IMR-90 (cell line): Measurements from ENCODE around the gene SYNGR4. TPM values are rescaled to one million over a fixed set of nuclear protein-coding genes. Genes with fewer than 3 reads are reported as not detected.
A peak's percentile ranks its signal among the peaks of the same experiment; 100 is the strongest.

Experiments used
- ATAC-seq: fragments of 200-7000 bp; cut with Tn5 transposase; 2 replicates; pipeline ENCODE4 v1.9.1; 2020; ENCODE audit warnings: low read depth, mild to moderate bottlenecking, moderate library complexity
- BruUV-seq: library from RNA; stranded (reverse); fragments of 400-500 nt; replicated peaks from 2 replicates; lab custom pipeline; 2021; lab: Mats Ljungman, UMichigan
- CTCF ChIA-PET: fragments of 300-600 bp; formaldehyde crosslinking; extraction: SDS; loops from one replicate; lab custom pipeline; 2021; ENCODE audit warnings: antibody characterized with exemption; lab: Yijun Ruan, JAX
- POLR2A ChIA-PET: fragments of 300-600 bp; sonication (Branson Sonifier 250); formaldehyde crosslinking; loops from one replicate; lab custom pipeline; 2022; ENCODE audit warnings: antibody characterized with exemption; ENCODE audit not compliant: unreplicated experiment; lab: Charles Lee
- DNase-seq: peaks from one replicate; pipeline ENCODE4 v3.0.0; 2013
- H2AFZ ChIP-seq: replicated peaks from 2 replicates; pipeline ENCODE3; 2013; ENCODE audit warnings: low read length, mild to moderate bottlenecking; ENCODE audit not compliant: poor library complexity
- H2AK5ac ChIP-seq: 2 replicates; pipeline ENCODE4 v1.6.1; 2013; ENCODE audit warnings: low read depth, low read length, inconsistent platforms
- H2AK9ac ChIP-seq: replicated peaks from 2 replicates; pipeline ENCODE3; 2013; ENCODE audit warnings: mild to moderate bottlenecking, low read depth, low read length, moderate library complexity; ENCODE audit not compliant: poor library complexity
- H2BK120ac ChIP-seq: 2 replicates; pipeline ENCODE4 v1.6.1; 2013; ENCODE audit warnings: low read depth, low read length, inconsistent platforms
- H2BK15ac ChIP-seq: 3 replicates; pipeline ENCODE4 v1.6.1; 2013; ENCODE audit warnings: low read depth, low read length, inconsistent platforms
- H2BK20ac ChIP-seq: 2 replicates; pipeline ENCODE4 v1.6.1; 2013; ENCODE audit warnings: low read depth, mild to moderate bottlenecking, inconsistent platforms, low read length, moderate library complexity
- H2BK5ac ChIP-seq: 2 replicates; pipeline ENCODE4 v1.6.1; 2013; ENCODE audit warnings: mild to moderate bottlenecking, low read depth, low read length, inconsistent platforms; ENCODE audit not compliant: poor library complexity, severe bottlenecking
- H3K14ac ChIP-seq: replicated peaks from 2 replicates; pipeline ENCODE4 v1.6.1; 2013; ENCODE audit warnings: low read depth, low read length, inconsistent platforms
- H3K18ac ChIP-seq: 2 replicates; pipeline ENCODE4 v1.6.1; 2013; ENCODE audit warnings: low read depth, low read length, control low read depth
- H3K23ac ChIP-seq: 2 replicates; pipeline ENCODE4 v1.6.1; 2013; ENCODE audit warnings: low read depth, low read length, inconsistent platforms
- H3K27ac ChIP-seq: 2 replicates; pipeline ENCODE4 v1.5.1; 2013; ENCODE audit warnings: mild to moderate bottlenecking, control low read depth, low read length; ENCODE audit not compliant: insufficient read depth
- H3K27me3 ChIP-seq: 2 replicates; pipeline ENCODE4 v1.6.1; 2013; ENCODE audit warnings: low read length; ENCODE audit not compliant: control insufficient read depth, insufficient read depth
- H3K36me3 ChIP-seq: 2 replicates; pipeline ENCODE4 v1.6.1; 2013; ENCODE audit warnings: low read length, mixed read lengths; ENCODE audit not compliant: control insufficient read depth, insufficient read depth
- H3K4ac ChIP-seq: 2 replicates; pipeline ENCODE4 v1.6.1; 2013; ENCODE audit warnings: low read depth, low read length, inconsistent platforms
- H3K4me1 ChIP-seq: 2 replicates; pipeline ENCODE4 v1.6.1; 2013; ENCODE audit warnings: low read length, mixed read lengths; ENCODE audit not compliant: control insufficient read depth, insufficient read depth
- H3K4me2 ChIP-seq: 2 replicates; pipeline ENCODE4 v1.6.1; 2013; ENCODE audit warnings: low read depth, mild to moderate bottlenecking, control low read depth, low read length, moderate library complexity
- H3K4me3 ChIP-seq: 2 replicates; pipeline ENCODE4 v1.5.1; 2013; ENCODE audit warnings: low read depth, mild to moderate bottlenecking, control low read depth, low read length, moderate library complexity; ENCODE audit not compliant: insufficient read depth
- H3K56ac ChIP-seq: 2 replicates; pipeline ENCODE4 v1.6.1; 2013; ENCODE audit warnings: low read length, inconsistent platforms; ENCODE audit not compliant: insufficient read depth; ENCODE audit errors: extremely low read depth
- H3K79me1 ChIP-seq, 2 experiments: 2 replicates each; pipeline ENCODE4 v1.6.1; 2013; ENCODE audit warnings: low read length in 2 of 2, inconsistent platforms in 1 of 2, low read depth in 1 of 2
- H3K9ac ChIP-seq: 2 replicates; pipeline ENCODE4 v1.6.1; 2013; ENCODE audit warnings: low read depth, low read length, control low read depth
- H3K9me1 ChIP-seq: 2 replicates; pipeline ENCODE4 v1.6.1; 2013; ENCODE audit warnings: low read length, inconsistent platforms; ENCODE audit not compliant: insufficient read depth
- H3K9me3 ChIP-seq: 2 replicates; pipeline ENCODE4 v1.6.1; 2013; ENCODE audit warnings: low read length; ENCODE audit not compliant: control insufficient read depth, insufficient read depth
- H4K20me1 ChIP-seq: 2 replicates; pipeline ENCODE4 v1.6.1; 2013; ENCODE audit warnings: low read length, inconsistent platforms; ENCODE audit not compliant: insufficient read depth
- H4K5ac ChIP-seq: 2 replicates; pipeline ENCODE4 v1.6.1; 2013; ENCODE audit warnings: mild to moderate bottlenecking, low read depth, low read length, control low read depth
- H4K8ac ChIP-seq, 2 experiments: 2 replicates each; pipeline ENCODE4 v1.6.1; 2013; ENCODE audit warnings: low read depth in 2 of 2, low read length in 2 of 2, control low read depth in 1 of 2, inconsistent platforms in 1 of 2
- H4K91ac ChIP-seq: 2 replicates; pipeline ENCODE4 v1.6.1; 2013; ENCODE audit warnings: low read depth, low read length, inconsistent platforms; ENCODE audit not compliant: insufficient read depth
- CEBPB ChIP-seq: IDR thresholded peaks from 2 replicates; pipeline ENCODE4 v1.6.1; 2012; ENCODE audit warnings: low read depth, low read length, improper control_type of control experiment
- CHD1 ChIP-seq: IDR thresholded peaks from 2 replicates; pipeline ENCODE4 v1.6.1; 2012; ENCODE audit warnings: low read depth, low read length, improper control_type of control experiment
- FOS ChIP-seq: fragments of 150-350 bp; IDR thresholded peaks from 2 replicates; pipeline ENCODE4 v1.6.1; 2016; ENCODE audit warnings: low read depth, low read length
- MAFK ChIP-seq: IDR thresholded peaks from 2 replicates; pipeline ENCODE4 v1.6.1; 2012; ENCODE audit warnings: low read depth, low read length, improper control_type of control experiment
- MAZ ChIP-seq: IDR thresholded peaks from 2 replicates; pipeline ENCODE4 v1.6.1; 2012; ENCODE audit warnings: low read depth, mild to moderate bottlenecking, low read length, improper control_type of control experiment, moderate library complexity, borderline replicate concordance
- MXI1 ChIP-seq: IDR thresholded peaks from 2 replicates; pipeline ENCODE4 v1.6.1; 2012; ENCODE audit warnings: low read depth, mild to moderate bottlenecking, low read length, moderate library complexity, borderline replicate concordance
- NFE2L2 ChIP-seq: fragments of 150-350 bp; IDR thresholded peaks from 2 replicates; pipeline ENCODE4 v1.6.1; 2016; ENCODE audit warnings: low read depth, mild to moderate bottlenecking, low read length
- RAD21 ChIP-seq: IDR thresholded peaks from 2 replicates; pipeline ENCODE4 v1.6.1; 2012; ENCODE audit warnings: low read length, improper control_type of control experiment
- RCOR1 ChIP-seq: IDR thresholded peaks from 2 replicates; pipeline ENCODE4 v1.6.1; 2012; ENCODE audit warnings: mild to moderate bottlenecking, low read length, improper control_type of control experiment; ENCODE audit not compliant: insufficient replicate concordance
- SMC3 ChIP-seq: fragments of 150-350 bp; IDR thresholded peaks from 2 replicates; pipeline ENCODE4 v1.6.1; 2016; ENCODE audit warnings: low read depth, mild to moderate bottlenecking, antibody characterized with exemption, low read length, moderate library complexity
- WGBS, 2 experiments: methylation state at CpG; one replicate each; pipeline versions ENCODE4 v1.1.5 to v1.1.7; 2013; ENCODE audit warnings: missing lambda C conversion rate in 2 of 2; ENCODE audit not compliant: insufficient read length in 1 of 2; ENCODE audit errors: extremely low coverage in 2 of 2; 5-methylcytosine and 5-hydroxymethylcytosine counted together
- dilution Hi-C: fragments of 300-500 bp; cut with HindIII; formaldehyde crosslinking; loops from one replicate; pipeline ENCODE4 v1.14.3; 2018; ENCODE audit warnings: low sequenced_read_pairs; ENCODE audit not compliant: unreplicated experiment
- in situ Hi-C: fragments of 300-500 bp; cut with MboI; formaldehyde crosslinking; loops from 3 replicates; pipeline ENCODE4 v1.14.3; 2019; ENCODE audit warnings: low sequenced_read_pairs, inconsistent platforms, mixed read lengths
- intact Hi-C: fragments of 100-400 bp; cut with micrococcal nuclease; formaldehyde crosslinking; loops from 2 replicates; pipeline ENCODE4 v1.10.0; 2022
- polyA plus RNA-seq, 3 experiments: library from polyadenylated mRNA; depleted of rRNA; stranded (reverse); fragments of >200 nt; gene quantifications; 2 replicates each; pipeline ENCODE4 v1.2.3, GENCODE V29; 2012; ENCODE audit warnings: low replicate concordance in 1 of 3
- total RNA-seq: library from RNA; depleted of rRNA; stranded (reverse); fragments of >200 nt; gene quantifications from 2 replicates; pipeline ENCODE4 v1.2.3, GENCODE V29; 2012
- TF ChIP-seq, protein P1 (sequence below): fragments of 150-350 bp; IDR thresholded peaks from 2 replicates; pipeline ENCODE4 v1.6.1; 2017; ENCODE audit warnings: mild to moderate bottlenecking, antibody characterized with exemption, low read length, low read depth

The SYNGR4 gene
- total and polyA plus RNA-seq, 2 of the 4 experiments (the other 2 are of a cell fraction): not detected

DNA sequence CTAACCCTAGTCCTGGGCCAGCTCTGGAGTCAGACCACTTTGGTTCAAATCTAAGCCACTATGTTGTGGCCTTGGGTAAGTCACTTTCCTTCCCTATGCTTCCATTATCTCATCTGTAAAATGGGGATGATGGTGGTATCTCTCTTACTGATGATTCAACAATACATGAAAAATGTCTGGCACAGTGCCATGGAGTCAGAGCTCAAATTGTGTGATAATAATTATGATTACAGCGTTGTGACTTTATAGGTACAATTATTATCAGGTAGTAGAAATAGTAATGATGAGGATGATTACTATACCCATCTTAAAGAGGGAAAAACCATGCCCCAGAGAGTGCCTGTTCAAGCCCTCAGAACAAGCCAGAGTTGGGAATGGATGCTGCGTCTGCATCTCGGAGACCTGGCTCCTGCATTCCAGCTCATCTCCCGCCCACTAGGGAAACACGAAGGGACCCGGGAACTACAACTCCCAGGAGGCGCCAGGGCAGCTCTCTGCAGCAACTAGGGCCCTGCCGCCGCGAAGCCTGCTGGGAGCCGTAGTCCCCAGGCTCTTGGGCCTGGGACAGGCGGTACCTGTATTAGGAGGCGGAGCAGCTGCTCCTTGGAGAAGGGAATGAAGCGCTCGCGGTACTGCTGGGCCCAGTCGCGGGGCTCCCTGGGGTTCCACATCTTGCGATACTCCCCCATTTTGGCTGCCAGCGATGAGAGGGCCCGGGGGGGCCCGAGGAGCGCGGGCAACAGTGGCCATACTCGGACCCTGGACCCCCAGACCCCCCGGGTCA is 1.3 kb upstream of the SYNGR4 start:
- ChIA-PET POLR2A (no interaction called here), CTCF (interaction anchor here (0.6 to 1.1 kb wide), 2 partner anchors 29 to 169 kb away, joined by 3 read pairs; no protein-coding TSS in a partner anchor)
- Histone ChIP-seq H4K91ac (peak overlapping the region; percentile 88; the same call in 1 of the 2 replicates), H3K9ac (peak overlapping the region; percentile 67), H3K27me3 (no peaks in the 10 kb centered on the region), H3K18ac (no peak overlapping the region), H3K79me1 (peaks cover 0 to 7% of the 10 kb centered on the region in 2 experiments; a peak in 1 of 4 replicates), H3K9me3 (no peaks in the 10 kb centered on the region), H2BK5ac (peak overlapping the region; percentile 69), H3K9me1 (no peaks in the 10 kb centered on the region; the same call in 1 of the 2 replicates), H2AK9ac (peak overlapping the region; percentile 96), H2BK120ac (no peak overlapping the region), H3K36me3 (no peaks in the 10 kb centered on the region), H3K56ac (peak overlapping the region; percentile 77; the same call in 1 of the 2 replicates), H3K27ac (peak overlapping the region; percentile 64), H4K8ac (peak overlapping the region; percentile 95 to 99), H2BK20ac (no peak overlapping the region), H3K14ac (peak overlapping the region; percentile 95; the same call in 1 of the 2 replicates), H4K20me1 (no peaks in the 10 kb centered on the region), H3K4me2 (peak overlapping the region; percentile 79), H2BK15ac (no peak overlapping the region), H2AK5ac (peak overlapping the region; percentile 19; the same call in 1 of the 2 replicates), H2AFZ (peak overlapping the region; percentile 97), H4K5ac (peak overlapping the region; percentile 76), H3K23ac (peak overlapping the region; percentile 45), H3K4ac (peak overlapping the region; percentile 89), H3K4me3 (peak overlapping the region; percentile 42), H3K4me1 (no peaks in the 10 kb centered on the region)
- BruUV-seq: no TSS peak
- peak; percentile 91 for DNase-seq
- intact Hi-C loops: no loop called here
- dilution Hi-C loops: no loop called here
- TF ChIP-seq RAD21: no peak
- TF ChIP-seq CEBPB: no peak
- TF ChIP-seq, protein P1, sequence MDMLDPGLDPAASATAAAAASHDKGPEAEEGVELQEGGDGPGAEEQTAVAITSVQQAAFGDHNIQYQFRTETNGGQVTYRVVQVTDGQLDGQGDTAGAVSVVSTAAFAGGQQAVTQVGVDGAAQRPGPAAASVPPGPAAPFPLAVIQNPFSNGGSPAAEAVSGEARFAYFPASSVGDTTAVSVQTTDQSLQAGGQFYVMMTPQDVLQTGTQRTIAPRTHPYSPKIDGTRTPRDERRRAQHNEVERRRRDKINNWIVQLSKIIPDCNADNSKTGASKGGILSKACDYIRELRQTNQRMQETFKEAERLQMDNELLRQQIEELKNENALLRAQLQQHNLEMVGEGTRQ: no peak
- TF ChIP-seq MAFK: no peak
- TF ChIP-seq NFE2L2: no peak
- TF ChIP-seq CHD1: no peak
- TF ChIP-seq RCOR1: no peak
- TF ChIP-seq MXI1: no peak
- no peak for TF ChIP-seq SMC3
- no peak for TF ChIP-seq FOS
- no peak for TF ChIP-seq MAZ
- peak; percentile 85 for ATAC-seq
- in situ Hi-C loops: no loop called here
- 2% methylated on average over 10 of the region's 26 CpGs; no CpG with 5 or more reads in 1 of the 2 experiments for WGBS, 2 experiments
